Measurements from ENCODE around the gene LGALS3BP.

DNA sequence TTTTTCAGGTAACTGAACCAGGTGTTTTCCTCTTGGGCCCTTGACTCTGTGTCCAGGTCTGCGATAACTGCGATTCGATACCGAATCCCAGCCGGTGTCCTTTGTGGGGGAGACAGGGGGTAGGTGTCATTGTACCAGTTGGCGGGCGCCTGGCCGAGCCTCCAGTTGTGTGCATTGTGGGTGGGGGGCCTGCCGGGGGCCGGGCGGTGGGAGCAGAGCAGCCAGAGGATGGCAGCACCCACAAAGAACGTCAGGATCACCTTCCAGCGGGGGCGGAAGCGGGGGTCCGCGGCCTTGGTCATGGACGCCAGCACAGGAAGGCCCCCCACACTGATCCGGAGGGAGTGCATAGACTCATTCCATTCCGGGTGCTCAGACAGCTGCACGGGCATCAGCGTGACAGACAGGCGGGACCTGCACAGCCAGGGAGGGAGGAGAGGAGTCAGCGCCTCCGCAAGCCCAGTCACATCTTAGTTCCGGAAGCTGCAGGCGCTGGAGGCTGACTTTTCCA, 17.6 kb upstream of the LGALS3BP start:
- TF ChIP-seq CTCF (conservative IDR thresholded peaks at IDR 0.05 in 1 of 2, IDR thresholded peaks at IDR 0.05 in 1 of 2; ENCODE audit: extremely low read depth in 1 of 2, insufficient read depth in 1 of 2, low read depth in 1 of 2, low read length in 2 of 2) = no peak
- no peak for TF ChIP-seq EZH2 (IDR thresholded peaks at IDR 0.05; ENCODE audit: borderline replicate concordance, low read length)
